GM23338 (cell line): ENCODE data around the gene ATRIP.

ENCODE experiments used
- CREB1 ChIP-seq: fragments of 250-450 bp; sonication (Bioruptor Pico); IDR thresholded peaks from 2 replicates; pipeline ENCODE4 v1.5.0; 2020; ENCODE audit warnings: low read depth, mild to moderate bottlenecking, moderate library complexity
- ETS1 ChIP-seq: IDR thresholded peaks from 2 replicates; pipeline ENCODE4 v1.6.1; 2016; ENCODE audit warnings: antibody characterized with exemption
- EZH2 ChIP-seq: fragments of 200-600 bp; sonication (generic); IDR thresholded peaks from one replicate; pipeline ENCODE4 v1.8.0; 2017; ENCODE audit warnings: antibody characterized with exemption, mild to moderate bottlenecking, low read depth; ENCODE audit not compliant: unreplicated experiment
- EZH2phosphoT487 ChIP-seq: fragments of 200-600 bp; sonication (generic); IDR thresholded peaks from one replicate; pipeline ENCODE4 v1.8.1; 2018; ENCODE audit warnings: antibody characterized with exemption; ENCODE audit not compliant: unreplicated experiment
- POLR2AphosphoS5 ChIP-seq: IDR thresholded peaks from 2 replicates; pipeline ENCODE4 v1.6.1; 2016; ENCODE audit warnings: antibody characterized with exemption, low read depth
- REST ChIP-seq: IDR thresholded peaks from one replicate; pipeline ENCODE4 v1.6.1; 2018; ENCODE audit warnings: antibody characterized with exemption; ENCODE audit not compliant: unreplicated experiment
- ZNF331 ChIP-seq: fragments of 250-450 bp; sonication (Bioruptor Pico); IDR thresholded peaks from 2 replicates; pipeline ENCODE4 v1.5.0; 2020; ENCODE audit warnings: low read depth, mild to moderate bottlenecking, moderate library complexity
- TF ChIP-seq, protein P1 (sequence below), 2 experiments: fragments of 200-600 bp in 1 of 2; sonication (generic) in 1 of 2; conservative IDR thresholded peaks; 2 replicates each; pipeline versions ENCODE4 v1.5.1 to v1.6.1; 2016 to 2017; ENCODE audit warnings: antibody characterized with exemption in 2 of 2, low read depth in 2 of 2, mild to moderate bottlenecking in 2 of 2, moderate library complexity in 1 of 2

DNA sequence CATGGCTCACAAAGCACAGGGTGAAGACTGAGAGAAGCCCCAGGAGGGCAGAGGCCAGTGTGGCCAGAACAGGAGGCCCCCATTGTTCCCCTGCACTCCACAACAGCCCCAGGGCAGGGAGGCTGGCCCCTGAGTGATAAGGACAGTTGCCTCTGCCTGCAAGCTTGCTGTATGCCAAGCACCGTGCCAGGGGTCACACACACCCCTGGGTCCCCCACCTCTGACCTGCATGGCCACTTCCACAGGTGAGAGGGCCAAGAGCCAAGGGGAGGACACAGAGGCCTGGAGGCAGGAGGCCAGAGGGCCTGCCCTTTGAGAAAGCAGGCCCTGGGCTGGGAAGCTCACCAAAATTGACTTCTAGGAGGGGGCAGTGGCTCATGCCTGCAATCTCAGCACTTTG lies 23.7 kb downstream of the ATRIP start:
- TF ChIP-seq EZH2 = no peak
- TF ChIP-seq, protein P1, sequence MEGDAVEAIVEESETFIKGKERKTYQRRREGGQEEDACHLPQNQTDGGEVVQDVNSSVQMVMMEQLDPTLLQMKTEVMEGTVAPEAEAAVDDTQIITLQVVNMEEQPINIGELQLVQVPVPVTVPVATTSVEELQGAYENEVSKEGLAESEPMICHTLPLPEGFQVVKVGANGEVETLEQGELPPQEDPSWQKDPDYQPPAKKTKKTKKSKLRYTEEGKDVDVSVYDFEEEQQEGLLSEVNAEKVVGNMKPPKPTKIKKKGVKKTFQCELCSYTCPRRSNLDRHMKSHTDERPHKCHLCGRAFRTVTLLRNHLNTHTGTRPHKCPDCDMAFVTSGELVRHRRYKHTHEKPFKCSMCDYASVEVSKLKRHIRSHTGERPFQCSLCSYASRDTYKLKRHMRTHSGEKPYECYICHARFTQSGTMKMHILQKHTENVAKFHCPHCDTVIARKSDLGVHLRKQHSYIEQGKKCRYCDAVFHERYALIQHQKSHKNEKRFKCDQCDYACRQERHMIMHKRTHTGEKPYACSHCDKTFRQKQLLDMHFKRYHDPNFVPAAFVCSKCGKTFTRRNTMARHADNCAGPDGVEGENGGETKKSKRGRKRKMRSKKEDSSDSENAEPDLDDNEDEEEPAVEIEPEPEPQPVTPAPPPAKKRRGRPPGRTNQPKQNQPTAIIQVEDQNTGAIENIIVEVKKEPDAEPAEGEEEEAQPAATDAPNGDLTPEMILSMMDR (conservative IDR thresholded peaks at IDR 0.05; ENCODE audit: low read depth in 2 of 2) = no peak
- TF ChIP-seq POLR2AphosphoS5 = no peak
- TF ChIP-seq REST = no peak
- no peak for TF ChIP-seq ZNF331 (CRISPR knock-in tag)
- no peak for TF ChIP-seq EZH2phosphoT487
- TF ChIP-seq ETS1 = no peak
- TF ChIP-seq CREB1 (CRISPR knock-in tag) = no peak
